ENCODE data around the gene WNT10A. TPM values are rescaled to one million over a fixed set of nuclear protein-coding genes. Genes with fewer than 3 reads are reported as not detected.

WNT10A gene
- total RNA-seq, 1 donor from 2014 or later: 0.35 TPM

GRCh38 chr2:218878926-218879761 lies 1.5 kb upstream of the WNT10A start:
- no peaks in the 10 kb centered on the region for H3K9me3 ChIP-seq
- H3K36me3 ChIP-seq: no peaks in the 10 kb centered on the region
- no peak for TF ChIP-seq CTCF (IDR thresholded peaks at IDR 0.05)
- peaks cover 22% of the 10 kb centered on the region for H3K4me1 ChIP-seq
- H3K27ac ChIP-seq: no peak overlapping the region
- intact Hi-C loops (cut with DNase I): no loop called here
- DNase-seq: no peak
- no peak for ATAC-seq
- H3K27me3 ChIP-seq (ENCODE audit: low read depth): peaks cover 99% of the 10 kb centered on the region
- no peak overlapping the region for H3K4me3 ChIP-seq

GRCh38 chr2:218879776-218880101 lies 913 bp upstream of the WNT10A start:
- Histone ChIP-seq H3K4me3 (peak overlapping the region; percentile 41), H3K9me3 (no peaks in the 10 kb centered on the region), H3K27ac (no peak overlapping the region), H3K27me3 (ENCODE audit: low read depth) (peaks cover 99% of the 10 kb centered on the region), H3K4me1 (peaks cover 22% of the 10 kb centered on the region), H3K36me3 (no peaks in the 10 kb centered on the region)
- no peak for DNase-seq
- ATAC-seq: no peak
- no peak for TF ChIP-seq CTCF (IDR thresholded peaks at IDR 0.05)
- intact Hi-C loops (cut with DNase I): no loop called here

GRCh38 chr2:218880859-218881594 lies 375 bp downstream of the WNT10A start:
- ATAC-seq (no peak), DNase-seq (no peak)
- Histone ChIP-seq H3K4me3 (peak overlapping the region; percentile 41), H3K27ac (no peak overlapping the region), H3K36me3 (no peaks in the 10 kb centered on the region), H3K4me1 (peaks cover 22% of the 10 kb centered on the region), H3K27me3 (ENCODE audit: low read depth) (peaks cover 87% of the 10 kb centered on the region), H3K9me3 (no peaks in the 10 kb centered on the region)
- TF ChIP-seq CTCF (IDR thresholded peaks at IDR 0.05): no peak
- intact Hi-C loops (cut with DNase I): no loop called here

GRCh38 chr2:218881744-218882460 lies 1.2 kb downstream of the WNT10A start:
- no peak for DNase-seq
- Histone ChIP-seq H3K27ac (no peak overlapping the region), H3K36me3 (no peaks in the 10 kb centered on the region), H3K9me3 (no peaks in the 10 kb centered on the region), H3K4me1 (peaks cover 22% of the 10 kb centered on the region), H3K4me3 (no peak overlapping the region), H3K27me3 (ENCODE audit: low read depth) (peaks cover 78% of the 10 kb centered on the region)
- TF ChIP-seq CTCF (IDR thresholded peaks at IDR 0.05): no peak
- intact Hi-C loops (cut with DNase I): no loop called here
- ATAC-seq: no peak

- no peak overlapping the region for H3K4me3 ChIP-seq
- H3K9me3 ChIP-seq: no peaks in the 10 kb centered on the region
- ATAC-seq (no peak), DNase-seq (no peak)
- no peak for TF ChIP-seq CTCF (IDR thresholded peaks at IDR 0.05)
- intact Hi-C loops (cut with DNase I): no loop called here
- no peaks in the 10 kb centered on the region for H3K36me3 ChIP-seq
- H3K27me3 ChIP-seq (ENCODE audit: low read depth): peaks cover 73% of the 10 kb centered on the region
- H3K4me1 ChIP-seq: peaks cover 22% of the 10 kb centered on the region
- no peak overlapping the region for H3K27ac ChIP-seq
These were observed 1.8 kb downstream of the WNT10A start for GRCh38 chr2:218882461-218882816.
